ENCODE results near the gene CYTH1.

GRCh38 chr17:78738278-78738677 is 43.8 kb downstream of the CYTH1 start:
- TF ChIP-seq POLR2A (IDR thresholded peaks at IDR 0.05), result no peak
- TF ChIP-seq CTCF (IDR thresholded peaks at IDR 0.05 in 8 of 11, conservative IDR thresholded peaks at IDR 0.05 in 3 of 11), result no peak
- peak in 1 of 3 donors; percentile 7 for TF ChIP-seq POLR2AphosphoS5 (IDR thresholded peaks at IDR 0.05)

All from spleen (tissue), 7 donors.